Skin epidermis (tissue), 12 donors: Measurements from ENCODE around the gene CTNNA3.

Source experiments
- H3K27ac ChIP-seq, 21 experiments: fragments of 200-600 bp; sonication (generic) in 11 of 21; one replicate each; pipeline ENCODE4 v1.5.0; 2020; ENCODE audit warnings: mild to moderate bottlenecking in 3 of 21, inconsistent platforms in 2 of 21, moderate library complexity in 2 of 21
- H3K4me3 ChIP-seq, 7 experiments: fragments of 200-600 bp; sonication (generic) in 2 of 7; one replicate each; pipeline ENCODE4 v1.5.0; 2020; ENCODE audit warnings: inconsistent platforms in 2 of 7, mild to moderate bottlenecking in 2 of 7, moderate library complexity in 1 of 7

Gene CTNNA3

GRCh38 chr10:66026321-66026720, 1669.7 kb downstream of the CTNNA3 start:
- Histone ChIP-seq H3K27ac (no peak overlapping the region), H3K4me3 (no peak overlapping the region)

DNA sequence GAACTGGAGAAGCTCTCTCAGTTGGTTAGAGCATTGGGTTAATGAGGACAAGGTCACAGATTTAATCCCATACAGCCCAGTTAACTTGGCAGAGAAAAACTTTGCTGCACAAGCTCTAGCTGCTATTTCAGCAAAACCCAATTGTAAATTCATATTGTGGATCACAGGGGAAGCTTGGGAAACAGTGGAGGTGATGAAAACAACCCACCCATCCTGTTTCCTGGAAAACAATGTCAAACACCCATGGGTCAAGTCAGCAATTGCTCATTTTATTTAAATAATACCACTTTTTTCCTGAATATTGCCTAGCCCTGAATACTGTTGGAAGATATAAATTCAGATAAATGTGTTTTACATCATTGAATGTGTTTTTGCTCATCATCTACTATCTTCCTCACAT, 1670.8 kb downstream of the CTNNA3 start:
- no peak overlapping the region for H3K27ac ChIP-seq
- no peak overlapping the region for H3K4me3 ChIP-seq

DNA sequence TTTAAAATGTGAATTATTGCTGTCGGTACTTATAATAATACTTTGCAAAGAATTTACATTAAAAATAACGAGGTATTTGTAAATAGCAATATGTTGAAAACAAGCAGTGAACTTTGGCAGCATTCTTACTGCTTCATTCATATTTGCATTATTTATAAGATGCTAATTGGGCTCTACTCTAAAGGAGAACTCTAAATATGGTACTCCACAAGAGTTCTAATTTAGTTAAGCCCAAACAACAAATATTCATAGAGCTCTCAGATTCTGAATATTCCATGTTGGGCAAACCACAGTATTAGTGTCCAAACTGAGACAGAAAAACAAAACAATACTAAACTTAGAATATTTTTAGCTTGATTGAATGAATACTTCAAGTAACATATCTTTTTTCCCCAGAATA, 1674.6 kb downstream of the CTNNA3 start:
- Histone ChIP-seq H3K4me3 (no peak overlapping the region), H3K27ac (no peak overlapping the region)

DNA sequence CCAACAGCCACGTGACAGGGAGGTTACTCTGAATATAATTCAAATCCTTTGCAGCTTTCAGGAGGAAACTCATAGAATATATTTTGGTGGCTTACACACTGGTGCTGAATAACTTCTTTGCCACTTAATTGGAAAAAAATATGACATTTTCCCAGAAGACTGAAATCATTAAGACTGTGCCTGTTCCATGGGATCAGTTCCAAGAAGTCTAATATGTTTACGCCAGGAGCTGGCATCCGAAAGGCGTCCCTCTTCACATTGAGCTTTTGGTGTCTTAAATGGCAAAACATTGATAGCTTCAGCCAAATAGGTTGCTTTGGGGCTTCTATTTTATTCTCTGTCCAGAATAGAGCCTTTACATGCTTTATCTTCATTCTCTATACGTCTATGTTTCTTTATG, 1687.8 kb downstream of the CTNNA3 start:
- Histone ChIP-seq H3K4me3 (no peak overlapping the region), H3K27ac (no peak overlapping the region)

GRCh38 chr10:66006411-66006810, 1689.6 kb downstream of the CTNNA3 start:
- no peak overlapping the region for H3K4me3 ChIP-seq
- H3K27ac ChIP-seq = no peak overlapping the region

- Histone ChIP-seq H3K4me3 (no peak overlapping the region), H3K27ac (no peak overlapping the region)
Observed at GRCh38 chr10:65993451-65993850, 1702.5 kb downstream of the CTNNA3 start.

- Histone ChIP-seq H3K27ac (no peak overlapping the region), H3K4me3 (no peak overlapping the region)
Observed at GRCh38 chr10:65968871-65969270, 1727.1 kb downstream of the CTNNA3 start.

DNA sequence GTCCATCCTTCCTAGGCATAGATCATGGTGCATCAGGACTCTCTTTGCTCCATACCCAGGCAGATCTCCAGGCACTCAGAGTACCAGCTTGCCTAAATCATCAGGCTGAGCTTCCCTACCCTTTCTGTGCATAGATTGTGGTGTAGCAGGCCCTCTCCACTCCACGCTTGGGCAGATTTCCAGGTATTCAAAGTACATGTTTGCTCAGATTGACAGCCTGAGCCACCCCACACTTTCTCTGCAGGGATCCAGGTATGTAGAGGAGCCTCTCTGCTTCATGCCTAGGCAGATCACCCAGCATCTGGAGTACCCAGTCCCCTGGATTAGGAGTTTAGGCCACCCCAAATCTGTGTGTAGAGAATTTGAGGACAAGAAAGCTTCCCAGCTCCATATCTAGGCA, 1727.6 kb downstream of the CTNNA3 start:
- Histone ChIP-seq H3K27ac (no peak overlapping the region), H3K4me3 (no peak overlapping the region)

DNA sequence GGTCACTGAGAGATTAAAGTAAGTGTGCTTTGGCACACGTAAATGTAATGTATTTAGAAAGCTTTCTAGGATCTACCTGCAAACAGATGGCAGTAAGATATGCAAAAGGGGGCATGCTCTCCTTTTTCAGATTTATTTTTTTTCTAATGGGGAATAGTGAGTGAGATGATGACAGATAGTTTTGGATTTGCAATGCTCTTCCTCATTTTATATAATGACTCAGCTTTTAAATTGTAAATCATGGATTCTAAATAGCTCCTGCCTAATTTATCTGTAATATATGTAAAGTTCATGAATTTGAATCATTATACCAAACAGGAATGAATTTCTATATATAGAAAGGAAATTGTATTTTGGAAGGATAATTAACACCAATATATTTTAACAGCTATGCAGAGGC, 1731.8 kb downstream of the CTNNA3 start:
- Histone ChIP-seq H3K4me3 (no peak overlapping the region), H3K27ac (no peak overlapping the region)

- Histone ChIP-seq H3K4me3 (no peak overlapping the region), H3K27ac (no peak overlapping the region)
Observed at GRCh38 chr10:65952086-65952485, 1743.9 kb downstream of the CTNNA3 start.

DNA sequence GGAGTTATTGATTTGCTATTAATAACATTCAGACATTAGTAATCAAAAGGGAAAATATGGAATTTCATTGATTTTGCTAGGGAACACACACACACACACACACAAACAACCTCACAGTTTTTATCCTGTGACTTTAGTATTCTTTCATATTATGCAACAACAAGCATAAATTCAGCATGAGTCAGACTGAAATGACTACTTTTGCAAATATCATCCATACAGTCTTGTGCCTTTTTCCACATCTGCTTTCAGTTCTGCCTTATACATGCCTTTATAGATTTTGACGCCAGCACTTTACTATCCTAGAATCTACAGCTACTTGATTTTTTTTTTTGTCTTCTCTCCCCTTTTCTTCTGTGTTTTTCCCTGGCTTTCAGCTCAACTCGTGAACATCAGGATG, 1745.9 kb downstream of the CTNNA3 start:
- Histone ChIP-seq H3K4me3 (no peak overlapping the region), H3K27ac (no peak overlapping the region)

GRCh38 chr10:65949526-65949925, 1746.5 kb downstream of the CTNNA3 start:
- no peak overlapping the region for H3K4me3 ChIP-seq
- no peak overlapping the region for H3K27ac ChIP-seq

DNA sequence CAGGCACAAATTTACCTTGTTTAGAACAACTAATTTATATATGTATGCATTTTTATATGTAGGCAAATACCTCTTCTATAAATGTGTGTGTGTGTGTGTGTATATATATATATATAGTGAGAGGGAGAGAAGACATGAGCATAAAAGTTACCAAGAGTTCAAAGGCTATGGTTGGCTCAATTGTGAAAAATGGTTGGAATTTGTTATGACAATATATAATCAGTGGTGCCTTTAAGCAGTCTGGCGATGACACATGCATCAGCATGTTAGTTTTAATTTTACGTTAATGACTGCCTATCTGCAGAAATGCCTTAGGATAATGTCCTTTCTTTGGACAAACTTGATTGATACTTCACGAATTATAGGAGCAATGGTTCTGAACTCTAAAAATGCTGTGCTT, 1750.9 kb downstream of the CTNNA3 start:
- H3K27ac ChIP-seq = no peak overlapping the region

DNA sequence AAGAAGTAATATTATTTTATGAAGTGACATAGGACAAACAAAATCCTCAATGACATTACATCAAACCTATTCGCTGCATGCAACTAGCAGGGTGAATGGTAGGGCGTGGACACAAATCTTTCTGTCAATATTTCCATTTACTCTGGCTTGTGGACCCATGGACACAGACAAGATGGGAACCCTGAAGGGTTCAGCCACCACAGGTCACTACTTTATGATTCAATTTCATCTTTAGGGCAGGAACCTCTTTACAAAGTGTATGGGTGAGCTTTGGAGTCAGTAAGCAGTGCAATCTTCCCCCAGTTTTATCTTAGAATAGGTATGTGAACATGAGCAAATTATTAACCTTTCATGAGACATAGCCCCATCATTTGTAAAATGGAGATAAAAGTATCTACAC, 1752.5 kb downstream of the CTNNA3 start:
- Histone ChIP-seq H3K4me3 (no peak overlapping the region), H3K27ac (no peak overlapping the region)

More for the DNA sequence above, 1750.9 kb downstream of the CTNNA3 start:
- no peak overlapping the region for H3K4me3 ChIP-seq

DNA sequence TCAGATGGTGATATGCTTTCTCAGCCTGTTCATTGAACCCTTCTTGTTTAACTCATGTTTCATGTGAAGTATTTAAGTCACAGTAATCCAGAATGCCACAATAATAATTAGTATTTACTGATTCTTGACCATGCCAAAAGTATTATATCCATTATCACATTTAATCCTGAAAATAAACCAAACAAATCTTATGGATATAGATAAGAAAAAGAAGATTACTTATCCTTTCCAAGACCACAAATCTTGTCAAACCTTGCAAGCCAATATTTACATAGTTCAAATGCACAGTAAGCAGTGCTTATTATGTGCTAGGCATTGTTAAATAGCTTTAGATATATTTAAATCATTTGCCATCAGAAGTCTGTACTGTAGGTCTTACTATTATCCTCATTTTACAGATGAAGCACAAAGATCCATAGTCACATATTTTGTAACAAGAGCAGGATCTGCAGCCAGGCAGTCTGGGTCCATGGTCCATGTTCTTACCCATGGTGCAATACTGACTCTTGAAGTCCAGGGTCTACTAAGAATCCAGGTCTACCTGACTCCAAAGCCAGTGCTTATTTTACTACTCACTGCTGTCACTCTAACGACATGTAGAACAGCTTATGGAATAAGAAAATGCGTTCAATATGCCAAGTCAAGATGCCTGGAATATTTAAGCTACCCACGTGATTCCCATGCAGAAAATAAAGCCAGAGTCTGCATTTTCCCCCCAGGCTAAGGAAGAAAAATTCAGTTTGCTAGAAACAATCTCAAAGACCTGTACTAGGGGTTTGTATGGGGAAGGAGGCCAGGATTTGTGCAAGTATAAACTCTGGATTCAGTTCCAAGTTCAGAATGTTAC, 1755.0 kb downstream of the CTNNA3 start:
- no peak overlapping the region for H3K4me3 ChIP-seq
- no peak overlapping the region for H3K27ac ChIP-seq

- Histone ChIP-seq H3K4me3 (no peak overlapping the region), H3K27ac (no peak overlapping the region)
Observed at GRCh38 chr10:65940105-65940504, 1755.9 kb downstream of the CTNNA3 start.

DNA sequence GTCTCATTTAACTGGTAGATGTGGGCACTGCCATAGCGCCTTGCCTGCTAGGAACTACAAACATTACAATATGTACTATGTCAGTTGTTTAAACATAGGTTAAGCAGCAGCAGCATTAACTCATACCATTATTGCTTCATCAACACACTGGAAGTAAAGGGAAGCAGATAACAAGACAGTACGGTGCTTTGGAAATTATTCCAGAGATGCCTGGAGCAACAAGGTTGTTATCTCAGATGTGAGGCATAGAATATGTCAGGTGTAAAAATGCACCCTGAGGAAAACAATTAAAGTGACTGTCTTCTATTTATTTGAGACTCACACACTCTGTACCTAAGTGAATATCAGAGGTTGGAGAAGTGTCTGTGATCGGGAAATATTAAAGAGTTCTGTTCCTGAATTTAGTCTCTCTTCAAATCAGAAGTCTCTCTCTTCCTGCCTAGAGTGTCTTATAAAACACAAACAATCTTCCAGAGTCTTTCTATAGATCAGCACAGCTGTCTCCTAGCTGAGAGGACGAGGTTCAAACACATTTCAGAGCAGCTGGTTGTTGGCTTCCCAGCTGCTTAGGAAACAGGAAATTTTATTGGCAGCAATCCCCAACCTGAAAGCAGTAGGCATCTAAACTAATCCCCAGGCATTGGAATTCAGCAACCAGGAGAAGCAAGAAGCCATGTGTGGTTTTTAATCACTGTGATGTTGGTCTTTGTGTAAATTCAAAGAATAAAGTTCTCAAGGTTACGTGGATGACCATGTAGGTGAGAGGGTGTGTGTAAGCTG, 1764.5 kb downstream of the CTNNA3 start:
- Histone ChIP-seq H3K27ac (no peak overlapping the region), H3K4me3 (no peak overlapping the region)

GRCh38 chr10:65911151-65911835, 1784.7 kb downstream of the CTNNA3 start:
- Histone ChIP-seq H3K27ac (no peak overlapping the region), H3K4me3 (no peak overlapping the region)

GRCh38 chr10:65910209-65910608, 1785.8 kb downstream of the CTNNA3 start:
- no peak overlapping the region for H3K4me3 ChIP-seq
- H3K27ac ChIP-seq = no peak overlapping the region

DNA sequence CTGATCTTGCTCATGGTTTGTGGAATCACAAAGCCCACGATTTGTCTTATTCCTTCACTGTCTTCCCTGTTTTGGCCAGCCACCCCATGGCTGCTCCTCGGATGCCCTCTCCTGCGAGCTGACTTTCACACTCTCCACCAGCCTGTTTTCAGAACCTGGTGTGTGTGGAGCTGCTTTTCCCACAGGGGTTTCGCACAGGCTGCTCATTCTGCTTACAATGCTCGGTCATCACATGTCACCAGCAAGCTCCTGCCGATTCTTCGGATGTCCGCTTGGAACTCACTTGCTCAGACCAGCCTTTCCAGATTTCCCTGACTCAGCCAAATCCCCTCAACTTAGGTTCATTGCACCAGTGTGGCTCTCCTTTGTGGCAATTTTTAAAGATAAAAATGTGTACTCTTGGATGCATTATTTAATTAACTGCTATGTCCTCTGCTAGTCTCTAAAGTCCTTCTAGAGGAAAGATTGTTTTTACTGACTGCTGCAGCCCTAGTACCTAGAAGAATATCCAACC, 1788.7 kb downstream of the CTNNA3 start:
- H3K4me3 ChIP-seq = no peak overlapping the region
- H3K27ac ChIP-seq = no peak overlapping the region
